Measurements from ENCODE around the gene GABPB2. TPM values are rescaled to one million over a fixed set of nuclear protein-coding genes. Genes with fewer than 3 reads are reported as not detected.

Gene GABPB2
- total RNA-seq (ENCODE audit: unreplicated experiment): 4.1 TPM
- long read RNA-seq, full-length matches to known transcripts: 1 of 3 reads
- long read RNA-seq, partial matches to known transcripts: 0 of 3 reads
- long read RNA-seq, other reads (novel, unspliced or antisense): 2 of 3 reads

DNA sequence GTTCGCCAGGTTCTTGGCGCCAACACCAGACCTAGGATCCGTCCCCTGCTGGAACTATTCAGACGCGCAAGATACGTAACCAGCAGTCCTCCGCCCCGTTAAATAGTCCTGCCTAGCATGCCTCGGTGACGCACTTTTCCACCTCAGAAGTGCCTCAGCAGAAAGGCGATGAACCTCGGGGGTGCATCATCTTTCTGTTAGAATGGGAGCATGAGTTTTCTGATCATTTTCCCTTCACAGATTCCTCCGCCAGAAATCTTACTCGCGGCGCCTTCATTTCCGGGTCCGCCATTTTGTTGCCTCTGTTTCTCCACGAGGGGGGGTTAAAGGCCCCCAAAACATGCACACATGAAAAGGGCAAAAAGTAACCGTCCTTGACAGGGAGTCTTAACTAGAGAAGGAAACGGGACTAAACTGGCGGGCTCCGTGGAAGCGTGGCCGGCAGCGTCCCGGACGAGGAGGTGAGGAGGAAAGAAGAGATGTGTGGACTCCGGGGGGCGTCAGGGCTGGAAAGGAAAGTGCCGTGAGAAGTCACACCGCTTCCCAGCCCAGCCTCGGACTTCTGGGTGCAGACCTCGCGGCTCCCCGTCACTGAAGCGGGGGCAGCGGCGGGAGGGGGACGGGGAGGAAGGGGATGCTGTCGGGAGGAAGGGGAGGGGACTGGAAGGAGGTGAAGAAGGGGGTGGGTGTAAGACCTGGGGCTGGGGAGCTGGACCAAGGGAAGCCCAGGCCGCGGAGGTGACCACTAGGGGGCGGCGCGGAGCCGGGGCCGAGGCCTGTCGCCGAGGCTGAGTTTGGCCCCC lies at the start of gene GABPB2:
Gene GABPB2, plus strand, starts transcription at position 288 of the 803 bp plus-strand sequence. CDS start 17,429 bp downstream, outside the sequence.
- Mint-ChIP-seq H3K36me3 (ENCODE audit: low read depth, unreplicated experiment) (peaks cover 5% of the 10 kb centered on the region), H3K27me3 (ENCODE audit: unreplicated experiment) (peaks cover 9% of the 10 kb centered on the region), H3K4me1 (ENCODE audit: unreplicated experiment) (peaks cover 9% of the 10 kb centered on the region), H3K9me3 (ENCODE audit: unreplicated experiment) (no peaks in the 10 kb centered on the region), H3K4me3 (ENCODE audit: unreplicated experiment) (peak within 1 kb of the TSS; percentile 92), H3K27ac (ENCODE audit: unreplicated experiment) (peak within 1 kb of the TSS; percentile 100)
- peak; percentile 91 for DNase-seq (ENCODE audit: low spot score)
- TF ChIP-seq, protein P1, sequence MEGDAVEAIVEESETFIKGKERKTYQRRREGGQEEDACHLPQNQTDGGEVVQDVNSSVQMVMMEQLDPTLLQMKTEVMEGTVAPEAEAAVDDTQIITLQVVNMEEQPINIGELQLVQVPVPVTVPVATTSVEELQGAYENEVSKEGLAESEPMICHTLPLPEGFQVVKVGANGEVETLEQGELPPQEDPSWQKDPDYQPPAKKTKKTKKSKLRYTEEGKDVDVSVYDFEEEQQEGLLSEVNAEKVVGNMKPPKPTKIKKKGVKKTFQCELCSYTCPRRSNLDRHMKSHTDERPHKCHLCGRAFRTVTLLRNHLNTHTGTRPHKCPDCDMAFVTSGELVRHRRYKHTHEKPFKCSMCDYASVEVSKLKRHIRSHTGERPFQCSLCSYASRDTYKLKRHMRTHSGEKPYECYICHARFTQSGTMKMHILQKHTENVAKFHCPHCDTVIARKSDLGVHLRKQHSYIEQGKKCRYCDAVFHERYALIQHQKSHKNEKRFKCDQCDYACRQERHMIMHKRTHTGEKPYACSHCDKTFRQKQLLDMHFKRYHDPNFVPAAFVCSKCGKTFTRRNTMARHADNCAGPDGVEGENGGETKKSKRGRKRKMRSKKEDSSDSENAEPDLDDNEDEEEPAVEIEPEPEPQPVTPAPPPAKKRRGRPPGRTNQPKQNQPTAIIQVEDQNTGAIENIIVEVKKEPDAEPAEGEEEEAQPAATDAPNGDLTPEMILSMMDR (IDR thresholded peaks at IDR 0.05; ENCODE audit: unreplicated experiment): peak; percentile 90

DNA sequence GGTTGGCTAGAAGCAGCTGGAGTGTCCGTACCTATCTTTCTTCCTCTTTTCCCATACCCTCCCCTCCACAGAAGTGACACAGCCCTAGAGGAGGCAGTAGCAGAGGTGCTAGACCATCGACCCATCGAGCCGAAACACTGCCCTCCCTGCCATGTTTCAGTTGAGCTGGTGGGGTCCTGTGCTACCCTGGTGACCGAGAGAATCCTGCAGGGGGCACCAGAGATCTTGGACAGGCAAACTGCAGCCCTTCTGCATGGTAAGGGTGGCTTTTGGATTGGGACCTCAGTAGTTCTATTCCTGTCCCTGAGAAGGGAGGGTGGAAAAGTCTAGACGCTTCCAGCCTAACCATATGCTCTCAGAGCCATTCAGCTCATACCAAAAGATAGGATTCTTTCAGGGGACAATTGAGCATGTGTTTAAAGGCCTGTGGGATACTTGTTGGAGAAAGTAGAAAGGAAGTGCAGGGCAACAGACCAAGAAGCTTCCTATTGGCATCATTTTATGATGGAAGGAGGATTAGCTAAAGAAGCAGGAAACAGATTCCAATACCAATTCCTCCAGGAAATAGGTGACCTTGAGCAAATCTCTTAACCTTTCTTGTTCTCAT lies 45.9 kb upstream of the GABPB2 start:
- Mint-ChIP-seq H3K27me3 (ENCODE audit: unreplicated experiment) (no peaks in the 10 kb centered on the region), H3K4me3 (ENCODE audit: unreplicated experiment) (no peak overlapping the region), H3K9me3 (ENCODE audit: unreplicated experiment) (no peaks in the 10 kb centered on the region), H3K4me1 (ENCODE audit: unreplicated experiment) (peaks cover 8% of the 10 kb centered on the region), H3K27ac (ENCODE audit: unreplicated experiment) (no peak overlapping the region), H3K36me3 (ENCODE audit: low read depth, unreplicated experiment) (peaks cover 18% of the 10 kb centered on the region)
- peak; percentile 88 for DNase-seq (ENCODE audit: low spot score)
- TF ChIP-seq, protein P1 (IDR thresholded peaks at IDR 0.05; ENCODE audit: unreplicated experiment): peak; percentile 68

DNA sequence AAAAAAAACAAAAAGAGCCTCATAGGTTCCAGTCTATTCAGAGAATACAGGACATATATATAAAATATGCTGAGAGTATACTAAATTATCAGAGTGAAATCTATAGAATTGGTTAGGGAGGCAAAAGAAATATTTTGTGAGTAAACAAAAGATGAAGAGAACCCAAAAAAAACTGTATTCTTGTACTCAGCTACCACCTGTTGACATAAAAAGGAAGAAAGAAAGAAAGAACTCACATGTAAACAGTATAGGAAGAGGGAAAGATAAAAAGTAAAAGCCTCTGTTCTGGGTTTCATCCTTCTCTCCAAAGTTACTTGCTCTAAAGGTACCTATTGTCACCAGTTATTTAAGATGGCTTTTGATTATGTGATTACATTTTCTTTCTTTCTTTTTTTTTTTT lies 44.1 kb upstream of the GABPB2 start:
- peaks cover 8% of the 10 kb centered on the region for H3K4me1 Mint-ChIP-seq (ENCODE audit: unreplicated experiment)
- no peaks in the 10 kb centered on the region for H3K27me3 Mint-ChIP-seq (ENCODE audit: unreplicated experiment)
- no peak for DNase-seq (ENCODE audit: low spot score)
- H3K4me3 Mint-ChIP-seq (ENCODE audit: unreplicated experiment): peak overlapping the region; percentile 62
- peaks cover 23% of the 10 kb centered on the region for H3K36me3 Mint-ChIP-seq (ENCODE audit: low read depth, unreplicated experiment)
- H3K9me3 Mint-ChIP-seq (ENCODE audit: unreplicated experiment): no peaks in the 10 kb centered on the region
- TF ChIP-seq, protein P1 (IDR thresholded peaks at IDR 0.05; ENCODE audit: unreplicated experiment): no peak
- H3K27ac Mint-ChIP-seq (ENCODE audit: unreplicated experiment): no peak overlapping the region

DNA sequence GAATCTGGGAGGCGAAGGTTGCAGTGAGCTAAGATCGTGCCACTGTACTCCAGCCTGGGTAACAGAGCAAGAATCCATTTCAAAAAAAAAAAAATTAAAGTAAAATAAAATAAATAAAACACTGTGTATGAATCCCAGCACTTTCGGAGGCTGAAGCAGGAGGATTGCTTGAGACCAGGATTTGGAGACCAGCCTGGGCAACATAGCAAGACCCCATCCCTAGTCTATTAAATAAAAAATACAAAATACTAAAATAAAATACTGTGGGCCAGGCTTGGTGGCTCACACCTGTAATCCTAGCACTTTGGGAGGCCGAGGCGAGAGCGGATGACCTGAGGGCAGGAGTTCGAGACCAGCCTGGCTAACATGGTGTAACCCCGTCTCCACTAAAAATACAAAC lies 38.4 kb upstream of the GABPB2 start:
- TF ChIP-seq, protein P1 (IDR thresholded peaks at IDR 0.05; ENCODE audit: unreplicated experiment): no peak
- DNase-seq (ENCODE audit: low spot score): no peak
- Mint-ChIP-seq H3K9me3 (ENCODE audit: unreplicated experiment) (no peaks in the 10 kb centered on the region), H3K4me1 (ENCODE audit: unreplicated experiment) (no peaks in the 10 kb centered on the region), H3K27ac (ENCODE audit: unreplicated experiment) (no peak overlapping the region), H3K4me3 (ENCODE audit: unreplicated experiment) (no peak overlapping the region), H3K36me3 (ENCODE audit: low read depth, unreplicated experiment) (peaks cover 35% of the 10 kb centered on the region), H3K27me3 (ENCODE audit: unreplicated experiment) (no peaks in the 10 kb centered on the region)

DNA sequence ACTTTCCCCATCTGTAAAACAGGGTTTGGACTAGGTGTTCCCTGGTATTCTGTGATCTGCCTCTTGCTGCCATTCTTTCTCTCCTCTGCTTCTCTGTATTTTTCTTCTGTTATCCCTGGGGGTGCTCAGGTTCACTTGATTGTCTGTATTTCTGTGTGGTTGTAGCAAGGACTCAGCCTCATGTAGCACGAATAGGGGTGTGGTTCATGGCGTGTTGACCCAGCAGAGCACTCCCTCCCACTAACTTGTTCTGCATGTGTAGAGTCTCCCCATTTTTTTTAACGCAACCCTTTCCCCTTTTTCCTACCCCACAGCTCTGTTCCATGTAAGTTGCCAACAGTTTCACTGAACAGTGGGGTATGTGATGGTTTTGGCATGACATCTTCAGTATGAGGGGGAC lies 35.4 kb upstream of the GABPB2 start:
- Mint-ChIP-seq H3K27me3 (ENCODE audit: unreplicated experiment) (no peaks in the 10 kb centered on the region), H3K27ac (ENCODE audit: unreplicated experiment) (no peak overlapping the region), H3K4me1 (ENCODE audit: unreplicated experiment) (no peaks in the 10 kb centered on the region), H3K4me3 (ENCODE audit: unreplicated experiment) (peak overlapping the region; percentile 2), H3K36me3 (ENCODE audit: low read depth, unreplicated experiment) (peaks cover 25% of the 10 kb centered on the region), H3K9me3 (ENCODE audit: unreplicated experiment) (no peaks in the 10 kb centered on the region)
- DNase-seq (ENCODE audit: low spot score): no peak
- TF ChIP-seq, protein P1 (IDR thresholded peaks at IDR 0.05; ENCODE audit: unreplicated experiment): no peak
